NB4 (cell line): ENCODE data around the gene MFN2.

Experiments used
- POLR2A ChIP-seq: IDR thresholded peaks from 2 replicates; pipeline ENCODE4 v1.6.1; 2011; ENCODE audit warnings: mild to moderate bottlenecking; ENCODE audit not compliant: insufficient read length; ENCODE audit errors: extremely low read depth
- TF ChIP-seq, protein P1 (sequence below): IDR thresholded peaks from one replicate; pipeline ENCODE4 v1.5.1; 2012; ENCODE audit warnings: low read depth, low read length
- TF ChIP-seq, protein P2 (sequence below): IDR thresholded peaks from 2 replicates; pipeline ENCODE4 v1.6.1; 2011; ENCODE audit warnings: low read depth, low read length

DNA sequence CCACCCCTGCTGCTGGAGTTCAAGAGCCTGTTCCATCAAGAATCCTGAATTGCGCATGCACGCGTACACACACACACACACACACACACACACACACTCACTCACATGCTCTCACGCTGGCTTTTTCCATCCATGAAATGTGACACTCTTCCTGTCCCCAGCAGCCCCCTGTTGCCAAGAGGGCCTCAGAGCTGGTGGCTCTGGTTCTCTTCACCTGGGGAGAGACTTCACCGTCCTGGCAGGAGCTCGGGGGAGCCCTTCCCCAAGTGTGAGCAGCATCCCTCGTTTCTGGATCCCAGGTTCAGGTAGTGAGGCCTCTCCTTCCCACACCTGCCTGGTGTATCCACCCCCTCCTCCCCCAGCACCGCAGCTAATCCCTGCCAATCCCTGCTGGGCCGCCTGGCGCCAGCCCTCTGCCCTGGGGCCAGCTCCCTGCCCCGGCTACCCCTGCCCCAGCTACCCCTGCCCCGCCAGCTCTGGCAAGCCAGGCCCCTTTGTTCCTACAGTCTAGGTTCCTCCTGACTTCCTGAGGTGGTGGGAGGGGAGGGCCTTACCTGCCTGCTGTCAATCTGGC lies 35.8 kb upstream of the MFN2 start:
- TF ChIP-seq, protein P1, sequence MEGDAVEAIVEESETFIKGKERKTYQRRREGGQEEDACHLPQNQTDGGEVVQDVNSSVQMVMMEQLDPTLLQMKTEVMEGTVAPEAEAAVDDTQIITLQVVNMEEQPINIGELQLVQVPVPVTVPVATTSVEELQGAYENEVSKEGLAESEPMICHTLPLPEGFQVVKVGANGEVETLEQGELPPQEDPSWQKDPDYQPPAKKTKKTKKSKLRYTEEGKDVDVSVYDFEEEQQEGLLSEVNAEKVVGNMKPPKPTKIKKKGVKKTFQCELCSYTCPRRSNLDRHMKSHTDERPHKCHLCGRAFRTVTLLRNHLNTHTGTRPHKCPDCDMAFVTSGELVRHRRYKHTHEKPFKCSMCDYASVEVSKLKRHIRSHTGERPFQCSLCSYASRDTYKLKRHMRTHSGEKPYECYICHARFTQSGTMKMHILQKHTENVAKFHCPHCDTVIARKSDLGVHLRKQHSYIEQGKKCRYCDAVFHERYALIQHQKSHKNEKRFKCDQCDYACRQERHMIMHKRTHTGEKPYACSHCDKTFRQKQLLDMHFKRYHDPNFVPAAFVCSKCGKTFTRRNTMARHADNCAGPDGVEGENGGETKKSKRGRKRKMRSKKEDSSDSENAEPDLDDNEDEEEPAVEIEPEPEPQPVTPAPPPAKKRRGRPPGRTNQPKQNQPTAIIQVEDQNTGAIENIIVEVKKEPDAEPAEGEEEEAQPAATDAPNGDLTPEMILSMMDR: no peak
- no peak for TF ChIP-seq POLR2A
- TF ChIP-seq, protein P2, sequence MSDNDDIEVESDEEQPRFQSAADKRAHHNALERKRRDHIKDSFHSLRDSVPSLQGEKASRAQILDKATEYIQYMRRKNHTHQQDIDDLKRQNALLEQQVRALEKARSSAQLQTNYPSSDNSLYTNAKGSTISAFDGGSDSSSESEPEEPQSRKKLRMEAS: no peak
